Fibroblast of the aortic adventitia (primary cell): ENCODE measurements around the gene ITPKA. TPM values are rescaled to one million over a fixed set of nuclear protein-coding genes. Genes with fewer than 3 reads are reported as not detected.

Experiments
- DNase-seq: peaks from one replicate; pipeline ENCODE4 v3.0.0-alpha.2; 2010; ENCODE audit warnings: low read depth
- H3K4me3 ChIP-seq: 2 replicates; pipeline ENCODE4 v1.5.1; 2011; ENCODE audit warnings: low read depth, mild to moderate bottlenecking, control low read depth, low read length, moderate library complexity
- total RNA-seq: library from RNA; depleted of rRNA; stranded (reverse); fragments of >200 nt; gene quantifications from 2 replicates; pipeline ENCODE4 v1.2.3, GENCODE V29; 2012; ENCODE audit warnings: low replicate concordance
- TF ChIP-seq, protein P1 (sequence below): IDR thresholded peaks from 2 replicates; pipeline ENCODE4 v1.5.1; 2011; ENCODE audit warnings: mild to moderate bottlenecking, low read length, control low read depth, inconsistent platforms; ENCODE audit not compliant: insufficient read depth

ITPKA gene
- total RNA-seq, 1 donor: 1.8 TPM

DNA sequence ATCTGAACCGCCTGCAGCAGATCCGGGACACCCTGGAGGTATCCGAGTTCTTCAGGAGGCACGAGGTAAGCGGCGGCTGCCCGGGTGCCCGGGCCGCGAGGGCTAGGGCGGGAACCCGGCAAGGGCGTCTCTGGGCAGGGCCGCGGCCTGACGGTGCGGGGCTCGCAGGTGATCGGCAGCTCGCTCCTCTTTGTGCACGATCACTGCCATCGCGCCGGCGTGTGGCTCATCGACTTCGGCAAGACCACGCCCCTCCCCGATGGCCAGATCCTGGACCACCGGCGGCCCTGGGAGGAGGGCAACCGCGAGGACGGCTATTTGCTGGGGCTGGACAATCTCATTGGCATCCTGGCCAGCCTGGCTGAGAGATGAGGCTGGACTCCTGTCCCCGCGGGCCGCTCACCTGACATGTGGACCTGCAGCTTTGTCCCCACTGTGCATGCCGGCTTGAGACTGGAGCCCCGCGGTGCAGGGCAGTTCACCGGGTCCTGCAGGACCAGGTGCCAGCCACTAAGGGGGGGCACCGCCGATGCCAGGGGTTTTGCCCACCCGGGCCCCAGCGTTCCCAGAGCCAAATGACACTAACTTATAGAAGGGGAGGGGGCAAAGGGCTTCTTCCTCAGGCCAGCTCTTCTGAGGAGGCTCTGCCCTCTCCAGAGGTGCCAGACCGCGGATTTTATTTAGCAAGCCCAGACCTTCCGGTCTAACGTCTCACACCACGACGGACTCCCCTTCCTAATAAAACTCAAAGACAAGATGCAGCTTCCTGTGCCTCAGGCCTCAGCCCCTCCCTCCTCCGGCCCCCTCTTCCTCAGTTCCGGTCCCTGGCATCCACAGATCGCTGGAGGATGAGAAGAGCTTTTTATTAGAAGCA is 9.4 kb downstream of the ITPKA start:
- DNase-seq: no peak
- H3K4me3 ChIP-seq: no peak overlapping the region
- TF ChIP-seq, protein P1, sequence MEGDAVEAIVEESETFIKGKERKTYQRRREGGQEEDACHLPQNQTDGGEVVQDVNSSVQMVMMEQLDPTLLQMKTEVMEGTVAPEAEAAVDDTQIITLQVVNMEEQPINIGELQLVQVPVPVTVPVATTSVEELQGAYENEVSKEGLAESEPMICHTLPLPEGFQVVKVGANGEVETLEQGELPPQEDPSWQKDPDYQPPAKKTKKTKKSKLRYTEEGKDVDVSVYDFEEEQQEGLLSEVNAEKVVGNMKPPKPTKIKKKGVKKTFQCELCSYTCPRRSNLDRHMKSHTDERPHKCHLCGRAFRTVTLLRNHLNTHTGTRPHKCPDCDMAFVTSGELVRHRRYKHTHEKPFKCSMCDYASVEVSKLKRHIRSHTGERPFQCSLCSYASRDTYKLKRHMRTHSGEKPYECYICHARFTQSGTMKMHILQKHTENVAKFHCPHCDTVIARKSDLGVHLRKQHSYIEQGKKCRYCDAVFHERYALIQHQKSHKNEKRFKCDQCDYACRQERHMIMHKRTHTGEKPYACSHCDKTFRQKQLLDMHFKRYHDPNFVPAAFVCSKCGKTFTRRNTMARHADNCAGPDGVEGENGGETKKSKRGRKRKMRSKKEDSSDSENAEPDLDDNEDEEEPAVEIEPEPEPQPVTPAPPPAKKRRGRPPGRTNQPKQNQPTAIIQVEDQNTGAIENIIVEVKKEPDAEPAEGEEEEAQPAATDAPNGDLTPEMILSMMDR: no peak

DNA sequence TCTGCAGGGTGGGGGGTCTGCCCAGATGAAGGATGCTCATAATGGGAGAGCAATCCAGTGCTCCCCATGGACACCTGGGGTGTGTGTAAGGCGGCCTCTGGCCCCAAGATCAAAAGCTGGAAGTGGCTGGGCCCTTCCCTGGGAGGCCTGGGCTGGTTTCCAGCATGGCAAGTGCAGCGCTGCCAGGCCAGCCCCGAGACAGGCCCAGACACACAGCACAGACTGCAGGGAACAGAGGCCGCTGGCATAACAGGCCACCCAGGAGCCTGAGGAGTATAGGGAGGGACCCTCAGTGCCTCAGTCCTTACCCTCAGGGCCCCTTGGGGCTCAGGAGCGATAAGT is 10.0 kb downstream of the ITPKA start:
- TF ChIP-seq, protein P1: no peak
- no peak overlapping the region for H3K4me3 ChIP-seq
- no peak for DNase-seq

DNA sequence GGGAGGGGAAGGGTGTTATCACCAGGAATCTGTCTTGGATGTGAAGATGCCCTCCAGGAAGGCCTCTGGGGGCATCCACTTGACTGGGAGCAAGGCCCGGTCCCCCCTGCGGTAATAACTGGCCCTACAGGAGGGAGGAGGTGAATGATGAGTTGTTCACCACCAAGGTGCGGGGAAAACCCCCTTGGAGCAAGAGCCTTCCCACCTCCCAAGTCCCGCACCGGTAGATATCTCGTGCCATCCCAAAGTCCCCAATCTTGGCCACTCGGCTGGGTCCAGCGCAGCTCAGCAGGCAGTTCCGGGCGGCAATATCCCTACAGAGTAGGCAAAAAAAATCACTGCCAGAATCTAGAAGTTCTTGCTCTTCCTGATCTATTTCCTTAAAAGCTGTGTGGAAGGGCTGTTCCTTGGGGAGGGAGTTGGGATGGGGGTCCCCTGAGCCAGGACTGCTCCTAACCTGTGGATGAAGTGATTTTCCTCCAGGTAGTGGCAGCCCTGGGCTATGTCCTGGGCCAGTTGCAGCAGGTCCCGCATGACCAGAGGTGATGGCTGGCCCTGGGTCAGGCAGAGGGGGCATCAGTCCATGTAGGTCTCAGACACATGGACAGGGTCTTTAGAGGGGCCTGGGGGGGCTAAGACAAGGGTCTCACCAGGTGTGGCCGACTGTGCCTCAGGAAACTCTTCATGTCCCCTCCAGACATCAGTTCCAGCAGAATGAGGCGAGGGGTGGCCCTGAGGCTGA is 11.2 kb downstream of the ITPKA start:
- no peak overlapping the region for H3K4me3 ChIP-seq
- TF ChIP-seq, protein P1: no peak
- no peak for DNase-seq

DNA sequence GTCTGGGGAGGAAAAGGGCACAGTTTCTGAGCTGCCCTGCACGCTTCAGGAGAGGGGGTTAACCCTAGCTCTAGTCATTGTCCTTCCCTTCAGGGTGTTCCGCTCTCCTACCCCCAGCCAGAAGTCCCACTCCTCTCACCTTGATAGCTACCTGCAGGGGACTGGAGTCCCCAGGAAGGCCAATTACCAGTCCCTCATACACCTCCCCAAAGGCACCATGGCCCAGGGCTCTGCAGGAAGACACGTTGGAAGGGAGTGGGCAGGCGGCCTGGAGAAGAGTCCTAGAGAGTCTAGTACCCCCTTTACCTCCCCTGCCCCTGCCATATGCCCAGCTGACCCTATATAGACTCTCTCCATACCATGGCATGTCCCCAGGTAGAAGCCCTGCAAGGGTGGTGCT is 12.1 kb downstream of the ITPKA start:
- H3K4me3 ChIP-seq: no peak overlapping the region
- TF ChIP-seq, protein P1: no peak
- DNase-seq: no peak

DNA sequence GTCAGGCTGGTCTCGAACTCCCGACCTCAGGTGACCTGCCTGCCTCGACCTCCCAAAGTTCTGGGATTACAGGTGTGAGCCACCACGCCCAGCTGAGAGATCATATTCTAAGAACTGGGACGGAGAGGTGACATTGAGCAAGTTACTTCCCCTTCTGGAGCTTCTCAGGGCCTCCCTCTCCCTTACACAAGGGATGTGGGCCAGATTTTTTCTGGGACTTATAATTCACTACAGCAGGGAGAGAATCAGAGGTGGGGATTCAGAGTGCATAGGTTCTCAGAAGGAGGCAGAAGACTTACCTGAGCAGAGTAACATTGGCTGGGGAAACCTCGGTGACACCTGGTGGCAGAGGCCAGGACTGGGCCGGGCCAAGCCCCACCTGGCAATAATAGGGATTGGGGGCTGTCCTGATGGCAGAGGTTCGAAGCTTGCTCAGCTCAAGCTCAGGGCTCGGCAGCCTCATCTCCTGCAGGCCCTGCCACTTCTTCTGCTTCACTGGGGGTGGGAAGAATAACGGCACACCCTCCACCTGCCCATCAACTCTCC is 13.2 kb downstream of the ITPKA start:
- no peak overlapping the region for H3K4me3 ChIP-seq
- DNase-seq: no peak
- TF ChIP-seq, protein P1: no peak

DNA sequence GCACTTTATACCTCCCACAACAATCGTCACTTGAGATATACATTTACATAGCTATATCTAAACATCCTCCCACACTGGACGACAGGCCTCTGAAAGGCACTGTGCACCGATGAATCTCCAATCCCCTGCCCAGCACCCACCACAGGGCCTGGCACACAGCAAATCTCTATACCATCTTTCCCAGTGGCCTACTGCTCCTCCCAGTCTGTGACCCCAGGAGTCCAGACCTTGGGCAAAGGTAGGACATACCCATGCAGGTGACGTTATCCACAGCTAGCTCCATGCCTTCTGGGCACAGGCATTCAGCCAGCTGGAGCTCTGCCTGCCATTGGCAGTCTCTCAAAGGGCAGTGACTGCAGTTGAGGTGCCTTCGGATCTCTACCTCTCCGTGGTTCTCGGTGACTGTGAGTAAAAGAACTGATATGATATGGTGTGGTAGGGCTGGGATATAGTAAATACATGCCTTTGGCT is 14.2 kb downstream of the ITPKA start:
- TF ChIP-seq, protein P1: no peak
- no peak overlapping the region for H3K4me3 ChIP-seq
- no peak for DNase-seq
